NAMALWA (cell line): ENCODE measurements around the gene LRP6.
"Not testable (repeated sequence)": the region's sequence is repeated elsewhere in the genome, so short reads cannot be mapped to it uniquely, and the experiment has no call there.

Experiments
- DNase-seq: peaks from one replicate; pipeline ENCODE4 v3.0.0-alpha.2; 2015; ENCODE audit warnings: low spot score

The LRP6 gene

DNA sequence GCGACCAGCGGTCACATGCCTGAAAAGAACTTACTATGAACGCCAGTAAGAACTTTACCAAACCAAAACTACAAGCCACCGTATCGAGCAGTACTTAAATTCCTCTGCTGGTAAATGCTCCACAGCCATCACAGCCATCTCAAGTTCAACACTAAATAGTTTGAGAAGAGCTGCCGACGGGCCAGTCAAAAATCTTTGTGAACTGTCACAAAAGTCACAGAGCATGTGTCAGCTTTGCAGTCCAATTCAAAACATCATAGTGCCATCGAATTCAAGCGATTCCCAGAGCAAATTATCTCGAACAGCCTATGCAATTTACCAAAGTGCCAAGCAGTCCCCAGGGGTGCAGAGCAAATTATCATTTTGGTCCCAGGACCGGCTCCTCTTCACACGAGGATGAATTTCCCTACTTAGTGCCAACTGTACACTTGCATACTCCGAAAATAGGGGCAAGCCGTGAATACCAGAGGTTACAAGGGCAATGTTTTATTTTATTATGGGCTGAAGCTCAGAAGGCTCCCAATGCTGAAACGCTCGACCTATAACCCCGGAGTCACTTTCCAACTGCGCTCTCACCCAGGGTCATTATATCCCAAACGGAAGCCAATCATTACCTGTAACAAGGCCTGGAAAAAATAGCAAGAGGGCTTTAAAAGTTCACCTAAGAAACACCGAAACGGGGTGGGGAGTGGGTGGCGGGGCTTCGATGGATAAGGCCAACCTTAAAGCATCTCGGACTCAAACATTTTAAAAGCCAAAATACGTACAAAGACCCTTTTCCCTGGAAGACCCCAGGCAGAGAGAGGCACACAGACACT lies 1.1 kb downstream of the LRP6 start:
- DNase-seq: peak; percentile 51

DNA sequence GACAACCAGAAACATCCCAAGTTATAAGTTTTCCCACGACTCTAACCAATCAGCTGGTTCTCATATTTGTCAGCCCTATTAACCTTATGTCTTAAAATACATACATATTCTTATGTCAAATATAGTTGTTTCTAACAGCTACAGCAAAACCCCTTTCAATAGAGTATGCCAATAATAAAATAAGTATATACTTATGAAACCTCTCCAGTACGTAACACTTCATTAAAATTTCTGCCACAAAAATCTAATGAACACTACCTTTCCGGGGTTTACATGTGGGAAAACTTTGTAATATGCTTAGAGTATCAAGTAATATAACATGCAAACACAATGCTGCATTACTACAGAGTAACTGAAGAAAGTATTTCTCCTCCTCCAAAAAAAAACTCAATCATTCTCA lies 1.8 kb downstream of the LRP6 start:
- peak; percentile 13 for DNase-seq

DNA sequence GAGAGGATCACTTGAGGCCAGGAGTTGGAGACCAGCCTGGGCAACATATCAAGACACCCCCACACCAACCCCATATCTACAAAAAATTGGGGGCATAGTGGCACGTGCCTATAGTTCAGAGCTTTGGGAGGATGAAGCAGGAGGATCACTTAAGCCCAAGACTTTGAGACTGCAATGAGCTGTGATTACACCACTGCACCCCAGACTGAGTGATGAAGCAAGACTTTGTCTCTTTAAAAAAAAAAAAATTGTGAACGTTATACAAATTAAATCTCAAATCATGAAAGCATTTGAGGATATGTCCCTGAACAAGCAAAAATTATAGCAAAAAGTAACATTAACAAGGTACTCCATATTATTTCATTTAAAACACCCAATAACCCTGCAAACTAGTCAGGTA lies 2.9 kb downstream of the LRP6 start:
- DNase-seq: no peak

DNA sequence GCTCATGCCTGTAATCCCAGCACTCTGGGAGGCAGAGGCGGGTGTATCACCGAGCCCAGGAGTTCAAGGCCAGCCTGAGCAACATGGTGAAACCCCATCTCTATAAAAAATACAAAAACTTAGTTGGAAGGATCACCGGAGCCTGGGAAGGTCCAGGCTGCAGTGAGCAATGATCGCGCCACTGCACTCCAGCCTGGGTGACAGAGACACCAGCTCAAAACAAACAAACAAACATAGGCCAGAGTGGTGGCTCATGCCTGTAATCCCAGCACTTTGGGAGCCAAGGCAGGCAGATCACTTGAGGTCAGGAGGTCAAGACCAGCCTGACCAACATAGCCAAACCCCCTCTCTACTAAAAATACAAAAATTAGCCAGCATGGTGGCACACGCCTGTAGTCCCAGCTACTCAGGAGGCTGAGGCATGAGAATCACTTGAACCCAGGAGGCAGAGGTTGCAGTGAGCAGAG lies 10.5 kb downstream of the LRP6 start:
- DNase-seq: not testable (repeated sequence)

DNA sequence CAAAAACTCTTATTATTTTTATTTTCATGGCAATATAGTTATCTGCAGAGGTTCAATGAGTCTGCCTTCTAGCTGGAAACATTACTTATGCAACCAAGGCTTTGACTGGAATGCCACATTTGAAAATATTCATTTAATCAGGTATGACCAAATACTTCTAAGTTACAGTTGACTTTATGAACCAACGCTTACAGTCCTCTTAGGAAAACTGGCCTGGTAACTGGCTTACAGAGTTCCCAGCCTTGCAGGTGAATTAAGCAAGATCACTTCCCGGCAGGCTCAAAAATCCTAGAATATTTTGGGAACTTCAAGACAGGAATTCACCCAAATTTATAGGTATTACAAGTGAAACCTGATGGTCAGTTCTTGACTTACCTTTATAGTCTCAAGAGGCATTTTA lies 12.3 kb downstream of the LRP6 start:
- no peak for DNase-seq

DNA sequence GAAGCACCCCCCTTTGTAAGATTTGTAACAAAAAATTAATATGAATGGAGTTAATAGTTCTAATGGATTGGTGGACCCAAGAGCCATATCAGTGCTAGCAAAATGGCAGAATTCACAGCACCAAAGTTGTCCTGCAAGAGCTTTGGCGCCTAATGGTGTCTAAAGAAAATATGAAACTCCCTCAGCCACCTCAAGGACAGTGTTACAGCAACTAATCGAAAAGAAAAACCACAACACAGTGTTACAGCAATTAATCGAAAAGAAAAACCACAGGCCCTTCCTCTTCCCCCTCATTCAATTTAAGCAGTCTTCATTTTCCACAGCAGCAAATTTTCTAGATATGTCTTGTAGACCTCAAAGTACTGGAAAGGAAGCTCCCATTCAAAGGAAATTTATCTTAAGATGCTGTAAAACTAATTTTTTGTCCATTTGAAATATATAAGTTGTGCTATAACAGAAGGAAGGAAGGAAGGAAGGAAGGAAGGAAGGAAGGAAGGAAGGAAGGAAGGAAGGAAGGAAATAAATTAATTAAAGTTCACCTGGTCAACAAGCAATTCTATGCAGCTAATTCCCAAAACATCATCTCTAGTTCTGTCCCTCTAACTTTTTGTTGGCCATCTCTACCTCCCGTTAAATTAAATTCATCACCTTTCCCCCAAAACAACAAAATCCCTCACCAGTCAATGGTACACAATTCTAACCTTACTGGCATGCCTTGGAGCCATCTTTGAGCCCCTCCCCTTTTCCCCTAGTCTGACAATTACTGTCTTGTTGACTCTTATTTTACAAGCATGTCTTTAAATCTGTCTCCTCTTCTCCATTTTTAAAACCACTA lies 17.4 kb downstream of the LRP6 start:
- DNase-seq: no peak

DNA sequence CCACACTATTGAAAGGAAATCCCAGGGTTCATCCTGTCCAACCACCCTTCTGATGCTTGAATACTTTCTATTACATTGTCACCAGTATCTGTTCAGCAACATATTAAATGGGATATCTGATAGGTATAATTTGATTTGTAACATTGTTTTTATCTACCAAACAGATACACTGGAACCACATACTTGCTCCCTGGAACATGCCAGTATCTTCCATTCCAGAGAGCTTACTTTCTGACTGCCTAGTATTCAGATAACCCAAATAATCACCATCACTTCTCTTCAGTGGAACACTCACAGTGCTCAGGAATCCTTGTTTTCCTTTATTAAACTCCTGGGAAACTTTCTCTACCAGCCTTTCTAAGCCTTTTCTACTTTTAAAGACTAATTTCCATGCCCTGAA lies 19.3 kb downstream of the LRP6 start:
- no peak for DNase-seq

DNA sequence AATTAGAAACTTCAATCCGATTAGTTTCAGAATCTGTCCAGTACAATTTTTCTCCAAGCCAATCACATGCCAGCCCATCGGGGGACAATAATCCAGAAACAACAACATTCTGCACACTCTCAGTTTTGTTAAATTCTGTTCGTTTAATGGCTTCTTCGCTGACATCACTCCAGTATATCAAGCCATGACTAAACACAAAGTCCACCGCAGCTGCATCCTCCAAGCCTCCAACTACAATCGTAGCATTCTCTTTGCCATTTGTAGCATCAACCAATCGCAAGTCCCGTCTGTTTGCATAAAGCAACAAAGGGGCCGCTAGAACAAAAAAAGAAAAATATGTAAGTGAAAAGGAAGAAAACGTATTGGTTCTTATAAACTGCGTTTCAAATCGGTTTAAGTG lies 22.5 kb downstream of the LRP6 start:
- no peak for DNase-seq

DNA sequence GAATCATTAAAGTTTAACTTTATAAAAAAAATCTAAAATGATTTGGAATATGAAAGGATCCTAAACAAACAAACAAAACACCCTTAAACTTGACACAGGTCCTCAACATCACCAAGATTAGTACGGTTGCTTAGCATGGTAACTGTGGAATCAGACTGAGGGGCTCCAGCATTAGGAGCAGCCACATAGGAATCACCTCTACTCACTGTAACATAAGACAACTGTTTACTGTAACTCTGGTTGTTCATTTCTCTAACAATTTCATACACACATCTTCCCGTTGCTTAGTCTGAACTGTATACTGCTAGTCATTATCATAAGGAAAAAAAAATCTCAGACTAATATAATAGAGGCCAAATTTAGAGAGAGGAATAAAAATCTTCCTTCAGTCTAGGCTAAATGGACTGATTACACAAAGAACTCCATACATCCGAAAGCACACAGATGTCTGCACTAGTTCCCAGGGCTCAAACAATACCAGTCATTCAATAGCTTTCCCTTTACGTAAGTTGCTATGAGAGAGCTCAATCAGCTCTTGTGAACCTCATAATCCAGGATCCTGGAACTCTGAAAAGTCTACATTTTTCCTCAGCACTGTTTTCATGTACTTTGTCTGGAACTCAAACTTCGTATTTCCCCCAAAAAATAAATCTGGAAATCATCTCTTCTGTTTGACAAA lies 26.0 kb downstream of the LRP6 start:
- DNase-seq: no peak

DNA sequence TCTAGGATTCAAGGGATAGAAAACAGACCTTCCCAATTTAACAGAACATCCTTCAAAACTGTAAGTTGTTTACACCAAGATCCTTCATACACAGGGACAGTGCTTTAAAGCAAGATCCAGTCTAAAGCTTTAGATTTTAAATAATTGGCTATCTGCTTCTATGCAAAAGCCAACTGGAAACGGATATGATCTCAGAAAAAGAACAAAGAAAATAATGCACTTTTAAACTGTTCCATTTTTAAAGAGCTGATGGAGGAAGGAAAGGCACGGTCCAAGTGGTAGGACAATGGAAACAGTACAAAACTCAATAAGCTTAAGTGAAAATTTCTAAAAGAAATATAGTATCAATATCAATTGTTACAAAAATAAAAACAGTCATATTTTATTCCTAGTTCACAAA lies 27.7 kb downstream of the LRP6 start:
- DNase-seq: no peak

DNA sequence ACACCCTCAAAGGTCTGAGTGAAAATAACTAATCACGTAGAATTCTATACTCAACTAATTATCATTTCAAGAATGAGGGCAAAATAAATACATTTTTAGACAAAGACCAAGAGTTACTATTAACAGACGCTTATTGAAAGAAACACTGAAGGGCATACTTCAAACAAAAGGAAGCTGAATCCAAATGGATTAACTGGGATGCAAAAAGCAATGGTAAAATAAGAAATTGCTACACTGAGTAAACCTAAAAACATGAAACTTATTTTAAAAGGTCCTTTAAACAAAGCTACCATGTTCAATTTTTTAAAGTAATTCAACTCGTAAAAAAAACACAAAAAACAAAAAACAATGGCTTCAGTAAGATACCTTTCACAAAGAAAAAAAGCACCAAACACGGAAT lies 28.2 kb downstream of the LRP6 start:
- no peak for DNase-seq

DNA sequence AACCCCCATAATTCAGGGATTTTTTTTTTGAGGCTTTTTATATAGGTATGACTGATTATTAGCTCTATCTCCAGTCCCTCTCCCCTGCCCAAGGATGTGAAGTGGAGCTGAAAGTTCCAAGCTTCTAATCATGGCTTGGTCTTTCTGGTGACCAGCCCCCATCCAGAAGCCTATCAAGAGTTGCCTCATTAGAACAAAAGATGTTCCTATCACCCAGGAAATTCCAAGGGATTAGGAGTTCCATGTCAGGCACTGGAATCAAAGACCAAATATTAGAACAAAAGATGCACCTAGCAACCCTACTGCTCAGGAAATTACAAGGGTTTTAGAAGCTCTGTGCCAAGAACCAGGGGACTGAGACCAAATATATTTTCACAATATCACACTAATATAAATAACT lies 29.9 kb downstream of the LRP6 start:
- DNase-seq: no peak

DNA sequence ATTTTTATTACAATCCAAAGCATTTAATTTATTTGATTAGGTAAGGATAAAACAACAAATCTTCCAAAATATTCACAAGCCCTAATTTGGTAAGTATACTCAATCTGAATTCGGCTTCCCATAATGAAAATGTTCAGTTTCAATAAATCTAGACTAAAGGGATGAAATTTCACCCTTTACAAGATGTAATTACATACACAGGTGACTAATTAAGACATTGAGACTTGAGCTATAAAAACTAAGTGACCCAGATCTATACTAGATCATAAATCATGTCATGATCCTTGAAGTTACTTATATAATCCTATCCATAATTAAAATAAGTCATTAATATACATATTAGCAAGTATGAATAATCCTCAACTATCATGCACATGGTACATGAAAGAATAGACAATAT lies 36.6 kb downstream of the LRP6 start:
- no peak for DNase-seq

DNA sequence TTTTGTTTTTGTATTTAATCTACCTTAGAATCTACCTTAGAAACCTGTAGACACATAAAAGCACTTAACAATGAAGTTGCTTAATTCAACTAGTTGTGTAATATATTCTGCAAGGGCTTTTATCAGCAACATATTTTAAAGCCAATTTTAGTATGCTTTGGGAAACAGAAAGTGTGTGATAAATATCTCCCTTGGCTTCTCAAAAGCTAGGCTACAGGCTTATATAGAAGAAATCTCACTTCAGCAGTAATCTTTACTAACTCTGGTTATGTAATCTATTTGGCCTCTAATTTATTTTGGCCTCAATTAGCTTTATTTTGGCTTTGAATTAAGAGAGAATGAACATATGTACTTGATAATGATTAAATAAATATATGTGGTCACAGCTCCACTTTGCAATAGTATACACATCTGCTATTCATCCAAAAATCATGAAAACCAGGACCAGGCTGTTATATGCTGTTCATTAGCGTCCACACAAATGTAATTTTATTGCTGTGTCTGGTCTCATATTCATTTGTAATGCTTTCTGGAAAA lies 37.2 kb downstream of the LRP6 start:
- DNase-seq: no peak

DNA sequence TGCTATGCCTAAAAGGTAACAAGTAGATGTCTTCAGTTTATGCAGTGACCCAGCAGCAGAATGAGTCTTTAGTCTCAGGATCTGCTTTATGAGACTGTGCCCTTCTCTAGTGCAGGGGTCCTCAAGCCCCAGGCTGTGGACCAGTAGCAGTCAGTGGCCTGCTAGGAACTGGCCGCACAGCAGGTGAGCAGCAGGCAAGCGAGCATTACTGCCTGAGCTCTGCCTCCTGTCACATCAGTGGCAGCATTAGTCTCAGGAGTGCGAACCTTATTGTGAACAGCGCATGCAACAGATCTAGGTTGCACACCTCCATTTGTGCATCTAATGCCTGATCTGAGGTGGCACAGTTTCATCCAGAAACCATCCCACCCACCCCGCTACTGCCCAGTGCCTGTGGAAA lies 38.4 kb downstream of the LRP6 start:
- DNase-seq: no peak

DNA sequence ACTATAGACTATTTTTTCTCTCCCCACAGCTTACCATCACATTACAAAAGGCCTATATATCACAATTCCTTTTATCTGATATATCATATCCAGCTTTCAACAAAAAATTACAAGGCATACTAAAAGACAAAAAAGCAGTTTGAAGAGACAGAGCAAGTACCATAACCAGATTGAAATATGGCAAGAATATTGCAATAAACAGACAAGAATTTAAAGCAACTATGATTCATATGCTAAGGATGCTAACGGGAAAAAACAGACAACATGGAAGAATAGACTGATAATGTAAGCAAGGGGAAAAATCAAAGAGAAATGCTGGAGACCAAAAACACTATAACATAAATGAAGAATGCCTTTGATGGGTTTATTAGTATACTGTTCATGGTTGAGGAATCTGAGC lies 40.7 kb downstream of the LRP6 start:
- DNase-seq: no peak

DNA sequence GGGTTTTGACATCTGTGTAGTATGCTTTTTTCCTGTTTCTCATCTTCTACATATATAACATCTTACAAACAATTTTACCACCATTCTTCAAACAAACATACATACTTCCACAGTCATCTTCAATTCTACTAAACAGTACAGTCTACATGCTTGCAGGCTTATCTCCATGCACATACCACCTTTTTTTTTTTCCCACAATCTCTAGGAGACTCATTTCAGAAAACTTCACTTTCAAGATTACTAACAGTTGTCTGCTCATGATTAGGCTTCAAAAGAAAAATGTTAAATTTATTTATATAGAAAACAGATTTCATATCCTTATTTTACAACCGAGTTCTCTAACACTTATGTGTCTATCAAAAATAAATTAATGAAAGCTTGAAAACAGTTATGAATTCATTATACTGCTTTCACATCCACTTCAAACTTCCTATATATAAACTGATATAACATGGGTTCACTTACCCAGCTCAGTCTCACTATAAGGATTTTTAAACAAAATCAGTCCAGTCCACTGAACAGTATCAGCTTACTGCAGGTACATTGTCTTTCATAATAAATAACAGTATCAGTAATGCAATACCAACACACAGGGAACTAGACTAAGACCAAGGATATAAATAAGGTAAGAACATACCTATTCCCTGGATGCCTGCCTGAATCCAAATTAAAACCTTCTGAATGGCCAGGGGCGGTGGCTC lies 42.5 kb downstream of the LRP6 start:
- DNase-seq: no peak

DNA sequence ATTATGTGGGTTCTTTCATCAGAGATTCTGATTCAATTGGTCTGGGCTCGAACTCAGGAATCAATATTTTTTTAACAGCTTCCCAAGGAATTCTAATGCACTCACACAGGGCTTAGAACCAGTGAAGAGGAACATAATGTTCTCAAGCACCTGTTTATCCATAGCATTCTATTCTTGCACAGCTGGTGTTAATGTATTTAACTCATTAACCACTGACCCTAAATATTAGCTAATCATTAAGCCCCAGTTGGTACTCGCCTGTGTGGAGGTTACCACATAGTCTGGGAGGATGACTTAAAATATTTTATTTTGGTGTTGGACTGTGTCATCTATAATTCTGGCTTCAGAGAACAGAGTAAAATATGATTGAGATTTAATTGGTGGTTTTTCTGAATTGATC lies 45.3 kb downstream of the LRP6 start:
- no peak for DNase-seq

DNA sequence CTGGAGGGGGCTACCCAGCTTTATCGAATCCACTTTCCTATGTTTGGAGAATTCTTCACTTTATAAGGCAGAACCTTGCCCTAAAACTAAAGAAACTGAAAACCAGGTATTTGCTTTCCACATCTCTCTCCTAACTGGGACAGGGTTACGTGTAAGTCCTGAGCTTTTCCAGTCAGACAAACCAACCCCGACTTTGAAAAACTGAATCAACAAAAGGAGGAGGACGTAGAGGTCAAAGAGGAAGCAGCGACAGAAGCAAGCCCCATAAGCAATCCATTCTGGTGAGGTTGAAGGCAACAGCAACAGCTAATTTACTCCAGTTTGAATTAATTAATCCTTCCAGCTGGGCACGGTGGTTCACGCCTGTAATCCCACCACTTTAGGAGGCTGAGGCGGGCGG lies 47.2 kb downstream of the LRP6 start:
- no peak for DNase-seq

DNA sequence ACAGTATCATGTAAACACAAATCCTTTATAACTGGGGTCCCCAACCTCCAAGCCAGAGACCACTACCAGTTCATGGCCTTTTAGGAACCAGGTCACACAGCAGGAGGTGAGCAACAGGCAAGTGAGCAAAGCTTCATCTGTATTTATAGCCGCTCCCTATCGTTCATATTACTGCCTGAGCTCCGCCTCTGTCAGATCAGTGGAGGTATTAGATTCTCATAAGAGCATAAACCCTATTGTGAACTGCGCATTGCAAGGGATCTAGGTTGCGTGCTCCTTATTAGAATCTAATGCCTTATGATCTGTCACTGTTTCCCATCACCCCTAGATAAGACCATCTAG lies 49.9 kb downstream of the LRP6 start:
- DNase-seq: no peak

DNA sequence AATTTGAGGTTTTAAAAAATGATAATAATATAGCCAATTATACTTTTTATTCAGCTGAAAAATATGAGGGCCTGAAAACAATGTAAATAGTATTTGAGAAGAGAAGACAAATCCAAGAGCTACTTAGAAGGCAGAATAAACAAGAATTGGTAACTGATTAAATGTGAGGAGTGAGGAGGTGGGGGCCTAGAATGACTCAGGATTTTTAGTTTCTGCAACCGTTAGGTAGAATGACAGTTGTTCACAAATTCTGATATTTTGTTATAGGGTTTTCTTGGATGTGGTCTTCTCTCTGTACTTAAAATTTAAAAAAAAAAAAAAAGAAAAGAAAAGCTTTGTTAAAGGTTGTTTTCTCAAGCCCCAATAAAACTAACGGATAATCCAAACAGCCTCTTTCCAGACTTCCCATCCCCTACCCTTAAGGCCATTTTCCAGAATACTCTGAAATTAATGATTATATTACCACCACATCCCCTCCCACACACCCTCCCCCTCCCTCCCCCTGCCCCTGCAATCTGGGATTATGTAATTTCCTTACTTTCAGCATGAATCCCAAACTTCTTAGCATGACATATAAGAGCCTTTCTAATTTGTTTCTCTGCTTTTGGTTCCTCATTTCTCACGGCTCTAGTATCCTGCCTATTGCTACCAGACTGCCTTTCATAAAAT lies 50.4 kb downstream of the LRP6 start:
- DNase-seq: no peak
